Hematopoietic multipotent progenitor cell treated with erythropoietin and hydrocortisone succinate and interleukin-3 and kit ligand, for 4 days (in vitro differentiated cells): ENCODE results near the gene CLDN14.
A peak's percentile ranks its signal among the peaks of the same experiment; 100 is the strongest.
"Not testable (repeated sequence)": the region's sequence is repeated elsewhere in the genome, so short reads cannot be mapped to it uniquely, and the experiment has no call there.

Source experiments
- DNase-seq: peaks from one replicate; pipeline ENCODE4 v3.0.0-alpha.2; 2015

CLDN14 gene

GRCh38 chr21:36499578-36500471 lies 19.9 kb upstream of the CLDN14 start:
- DNase-seq = no peak

GRCh38 chr21:36494557-36494956 lies 14.6 kb upstream of the CLDN14 start:
- no peak for DNase-seq

- no peak for DNase-seq
These were observed 11.4 kb upstream of the CLDN14 start for GRCh38 chr21:36491209-36491910.

- DNase-seq = no peak
These were observed 9.8 kb upstream of the CLDN14 start for GRCh38 chr21:36489776-36490165.

- no peak for DNase-seq
These were observed 9.3 kb upstream of the CLDN14 start for GRCh38 chr21:36489103-36489775.

GRCh38 chr21:36487641-36488307 lies 7.9 kb upstream of the CLDN14 start:
- DNase-seq = peak; percentile 69

- no peak for DNase-seq
These were observed 6.3 kb upstream of the CLDN14 start for GRCh38 chr21:36486246-36486645.

GRCh38 chr21:36485476-36485875 lies 5.6 kb upstream of the CLDN14 start:
- no peak for DNase-seq

GRCh38 chr21:36483095-36483494 lies 3.2 kb upstream of the CLDN14 start:
- DNase-seq = no peak

GRCh38 chr21:36482673-36483072 lies 2.8 kb upstream of the CLDN14 start:
- no peak for DNase-seq

GRCh38 chr21:36482181-36482580 lies 2.3 kb upstream of the CLDN14 start:
- no peak for DNase-seq

GRCh38 chr21:36481639-36482038 lies 1.7 kb upstream of the CLDN14 start:
- no peak for DNase-seq

- DNase-seq = no peak
These were observed 696 bp upstream of the CLDN14 start for GRCh38 chr21:36480618-36481017.

GRCh38 chr21:36478941-36479340 lies 981 bp downstream of the CLDN14 start:
- no peak for DNase-seq

- no peak for DNase-seq
These were observed 1.7 kb downstream of the CLDN14 start for GRCh38 chr21:36478207-36478701.

- DNase-seq = no peak
These were observed 2.4 kb downstream of the CLDN14 start for GRCh38 chr21:36477559-36477958.

GRCh38 chr21:36477001-36477400 lies 2.9 kb downstream of the CLDN14 start:
- DNase-seq = no peak

GRCh38 chr21:36476541-36476940 lies 3.4 kb downstream of the CLDN14 start:
- not testable (repeated sequence) for DNase-seq

GRCh38 chr21:36474591-36474990 lies 5.3 kb downstream of the CLDN14 start:
- DNase-seq = no peak

GRCh38 chr21:36473203-36473602 lies 6.7 kb downstream of the CLDN14 start:
- DNase-seq = no peak

- DNase-seq = no peak
These were observed 7.5 kb downstream of the CLDN14 start for GRCh38 chr21:36472377-36472776.

- no peak for DNase-seq
These were observed 8.6 kb downstream of the CLDN14 start for GRCh38 chr21:36471254-36471723.

- no peak for DNase-seq
These were observed 9.6 kb downstream of the CLDN14 start for GRCh38 chr21:36470294-36470693.
